Stimulated activated naive CD4-positive, alpha-beta T cell (primary cell): Measurements from ENCODE around the gene TLCD3A.
"Not testable (repeated sequence)": the region's sequence is repeated elsewhere in the genome, so short reads cannot be mapped to it uniquely, and the experiment has no call there.

Experiments used
- DNase-seq, 6 experiments: peaks; one replicate each; lab custom pipeline; 2025; lab: John Stamatoyannopoulos, UW

Gene TLCD3A

GRCh38 chr17:749359-749758 lies 17.0 kb downstream of the TLCD3A start:
- DNase-seq, result not testable (repeated sequence)

- DNase-seq, result no peak
Measured at GRCh38 chr17:750431-751037, 18.1 kb downstream of the TLCD3A start.

- peak; percentile 26 to 81 (median 60) for DNase-seq
Measured at GRCh38 chr17:751269-752001, 19.0 kb downstream of the TLCD3A start.

- peak; percentile 90 to 98 (median 96) for DNase-seq
Measured at GRCh38 chr17:752002-752619, 19.7 kb downstream of the TLCD3A start, which contains the start of gene GEMIN4. Gene GEMIN4 (minus strand): TSS chr17:752264. CDS start chr17:752142, 122 bp downstream.

- DNase-seq, result peak in 2 of 6 experiments; percentile 38 to 43
Measured at GRCh38 chr17:752620-753219, 20.3 kb downstream of the TLCD3A start.

- DNase-seq, result no peak
Measured at GRCh38 chr17:753418-753817, 21.0 kb downstream of the TLCD3A start.

GRCh38 chr17:755319-755961 lies 23.0 kb downstream of the TLCD3A start:
- DNase-seq, result not testable (repeated sequence)

GRCh38 chr17:756010-756567 lies 23.7 kb downstream of the TLCD3A start:
- DNase-seq, result not testable (repeated sequence)

GRCh38 chr17:759964-760363 lies 27.6 kb downstream of the TLCD3A start:
- DNase-seq, result no peak

- DNase-seq, result no peak
Measured at GRCh38 chr17:760371-760770, 28.0 kb downstream of the TLCD3A start.

GRCh38 chr17:767076-767475 lies 34.7 kb downstream of the TLCD3A start:
- no peak for DNase-seq

GRCh38 chr17:773016-773415 lies 40.6 kb downstream of the TLCD3A start:
- no peak for DNase-seq

GRCh38 chr17:773467-774312 lies 41.3 kb downstream of the TLCD3A start:
- DNase-seq, result no peak

- no peak for DNase-seq
Measured at GRCh38 chr17:774313-774584, 41.9 kb downstream of the TLCD3A start.

GRCh38 chr17:778096-778495 lies 45.7 kb downstream of the TLCD3A start:
- no peak for DNase-seq

GRCh38 chr17:781805-782731 lies 49.7 kb downstream of the TLCD3A start, which contains the start of the genes GLOD4 and MRM3:
Gene GLOD4 (minus strand): TSS chr17:782280. CDS start chr17:782255, 25 bp downstream.
Gene MRM3 (plus strand): TSS chr17:782353. CDS start chr17:782379, 26 bp downstream.
- peak; percentile 85 to 95 (median 94) for DNase-seq

GRCh38 chr17:784143-784542 lies 51.7 kb downstream of the TLCD3A start:
- no peak for DNase-seq

- not testable (repeated sequence) for DNase-seq
Measured at GRCh38 chr17:785901-786300, 53.5 kb downstream of the TLCD3A start.

GRCh38 chr17:787641-788221 lies 55.3 kb downstream of the TLCD3A start:
- DNase-seq, result no peak
